GM21367 (cell line): Measurements from ENCODE around the gene CDRT15.
"Not testable (repeated sequence)": the region's sequence is repeated elsewhere in the genome, so short reads cannot be mapped to it uniquely, and the experiment has no call there.

Source experiments
- ATAC-seq: cut with Tn5 transposase; IDR thresholded peaks from one replicate; pipeline ENCODE4 v1.9.1; 2021; ENCODE audit not compliant: unreplicated experiment

The CDRT15 gene

GRCh38 chr17:14236762-14237161 is at the start of gene CDRT15:
Gene CDRT15 (minus strand): TSS chr17:14236862. CDS start chr17:14236833, 29 bp downstream.
- ATAC-seq, result not testable (repeated sequence)

- no peak for ATAC-seq
Observed at GRCh38 chr17:14282726-14283125, 46.1 kb upstream of the CDRT15 start.

GRCh38 chr17:14281530-14281929 is 44.9 kb upstream of the CDRT15 start:
- ATAC-seq, result no peak

- ATAC-seq, result no peak
Observed at GRCh38 chr17:14276535-14277250, 40.0 kb upstream of the CDRT15 start.

GRCh38 chr17:14270508-14270907 is 33.8 kb upstream of the CDRT15 start:
- no peak for ATAC-seq

- no peak for ATAC-seq
Observed at GRCh38 chr17:14269473-14269872, 32.8 kb upstream of the CDRT15 start.

- ATAC-seq, result no peak
Observed at GRCh38 chr17:14268264-14268663, 31.6 kb upstream of the CDRT15 start.

- no peak for ATAC-seq
Observed at GRCh38 chr17:14261406-14261805, 24.7 kb upstream of the CDRT15 start.

GRCh38 chr17:14245629-14246028 is 9.0 kb upstream of the CDRT15 start:
- no peak for ATAC-seq

GRCh38 chr17:14245002-14245401 is 8.3 kb upstream of the CDRT15 start:
- no peak for ATAC-seq

GRCh38 chr17:14239271-14239670 is 2.6 kb upstream of the CDRT15 start:
- ATAC-seq, result not testable (repeated sequence)

GRCh38 chr17:14236032-14236431 is 630 bp downstream of the CDRT15 start:
- not testable (repeated sequence) for ATAC-seq

- not testable (repeated sequence) for ATAC-seq
Observed at GRCh38 chr17:14235047-14235446, 1.6 kb downstream of the CDRT15 start.

- not testable (repeated sequence) for ATAC-seq
Observed at GRCh38 chr17:14231187-14231586, 5.5 kb downstream of the CDRT15 start.

- ATAC-seq, result no peak
Observed at GRCh38 chr17:14228903-14229302, 7.8 kb downstream of the CDRT15 start.

GRCh38 chr17:14227052-14227451 is 9.6 kb downstream of the CDRT15 start:
- no peak for ATAC-seq

- ATAC-seq, result no peak
Observed at GRCh38 chr17:14225254-14225980, 11.2 kb downstream of the CDRT15 start.

GRCh38 chr17:14222611-14223010 is 14.1 kb downstream of the CDRT15 start:
- ATAC-seq, result no peak

- no peak for ATAC-seq
Observed at GRCh38 chr17:14214271-14214670, 22.4 kb downstream of the CDRT15 start.

- no peak for ATAC-seq
Observed at GRCh38 chr17:14212401-14212800, 24.3 kb downstream of the CDRT15 start.

- no peak for ATAC-seq
Observed at GRCh38 chr17:14211801-14212200, 24.9 kb downstream of the CDRT15 start.

GRCh38 chr17:14211246-14211645 is 25.4 kb downstream of the CDRT15 start:
- no peak for ATAC-seq
